ENCODE measurements around the gene TCTA.
A peak's percentile ranks its signal among the peaks of the same experiment; 100 is the strongest.

Gene TCTA

GRCh38 chr3:49460956-49461355, 48.7 kb downstream of the TCTA start:
- DNase-seq (ENCODE audit: low read depth) = no peak

DNA sequence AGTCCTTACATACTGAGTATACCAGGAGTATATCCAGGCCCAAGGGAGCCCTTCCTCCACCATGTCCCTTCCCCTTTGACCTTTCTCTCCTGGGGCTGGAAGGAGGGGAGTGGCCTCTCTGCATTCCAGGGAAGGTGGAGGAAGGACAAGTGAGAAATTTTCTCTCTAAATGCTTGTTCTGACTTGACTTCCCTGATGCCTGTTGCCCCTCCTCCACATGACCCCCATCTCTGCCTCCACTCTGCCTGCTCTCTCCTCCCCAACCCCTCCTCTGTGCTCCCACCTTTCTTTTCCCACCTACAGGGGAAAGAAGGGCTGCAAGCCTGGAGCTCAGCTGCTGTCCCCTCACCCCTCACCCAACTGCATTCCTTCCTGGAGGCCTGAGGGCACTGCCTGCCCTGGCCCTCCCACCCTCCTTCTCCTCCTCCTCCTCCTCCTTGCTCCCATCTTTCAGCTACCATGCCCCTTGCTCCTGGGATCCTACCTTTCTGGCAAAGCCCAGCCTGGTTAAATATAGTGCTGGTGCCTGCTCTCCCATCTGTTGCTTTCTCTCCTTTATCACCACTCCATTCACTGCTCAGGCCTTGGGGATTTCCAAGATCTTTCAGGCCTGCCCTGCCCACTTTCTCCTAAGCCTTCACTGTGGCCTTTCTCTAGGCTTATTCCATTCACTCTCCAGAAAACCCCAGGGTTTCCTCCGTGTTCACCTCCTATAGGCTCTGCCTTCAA, 49.4 kb downstream of the TCTA start:
- no peak for DNase-seq (ENCODE audit: low read depth)

DNA sequence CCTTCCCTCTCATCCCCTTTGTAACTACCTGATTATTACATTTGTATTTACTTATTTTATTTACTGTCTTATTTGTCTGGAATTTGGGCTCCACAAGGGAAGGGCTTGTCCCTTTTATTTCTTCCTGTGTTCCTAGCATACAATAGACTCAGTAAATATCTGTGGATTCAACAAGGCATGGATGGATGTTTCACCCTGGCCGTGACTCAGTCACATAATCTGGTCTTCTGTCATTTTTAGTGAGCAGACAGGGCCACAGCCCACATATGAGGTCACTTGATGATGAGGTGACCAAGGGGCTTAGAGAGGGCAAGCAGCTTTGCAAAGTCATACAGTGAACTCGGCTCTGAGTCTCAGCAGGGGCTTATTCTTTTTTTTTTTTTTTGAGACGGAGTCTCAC, 50.0 kb downstream of the TCTA start:
- no peak for DNase-seq (ENCODE audit: low read depth)

- peak; percentile 69 for DNase-seq (ENCODE audit: low read depth)
These were observed 53.2 kb downstream of the TCTA start for GRCh38 chr3:49465270-49466034.
